ENCODE data around the gene AHCYL1. TPM values are rescaled to one million over a fixed set of nuclear protein-coding genes. Genes with fewer than 3 reads are reported as not detected.

The AHCYL1 gene
- total and polyA plus RNA-seq, 3 experiments from 2014 or later = 46.6 to 59.9 (median 56.9) TPM

Other genes with a start within 250 kb of the AHCYL1 start
- 1 to 10 TPM; 7.2 to 7.5 TPM for gene GSTM3, start 243.7 kb upstream of the AHCYL1 start, total RNA-seq
- 23.1 TPM for gene GSTM3, start 243.7 kb upstream of the AHCYL1 start, polyA plus RNA-seq
- gene EPS8L3, start 220.8 kb upstream of the AHCYL1 start, total RNA-seq = not detected
- not detected for gene EPS8L3, start 220.8 kb upstream of the AHCYL1 start, polyA plus RNA-seq
- gene CSF1, start 73.9 kb upstream of the AHCYL1 start, total RNA-seq = 10 to 100 TPM; 82.8 to 87.8 TPM
- gene CSF1, start 73.9 kb upstream of the AHCYL1 start, polyA plus RNA-seq = 5.6 TPM
- gene STRIP1, start 49.9 kb downstream of the AHCYL1 start, total RNA-seq = 10 to 100 TPM; 35.1 to 37.3 TPM
- 27.7 TPM for gene STRIP1, start 49.9 kb downstream of the AHCYL1 start, polyA plus RNA-seq
- gene ALX3, start 85.9 kb downstream of the AHCYL1 start, total RNA-seq = not detected
- not detected for gene ALX3, start 85.9 kb downstream of the AHCYL1 start, polyA plus RNA-seq
- not detected for gene UBL4B, start 127.7 kb downstream of the AHCYL1 start, total RNA-seq
- not detected for gene UBL4B, start 127.7 kb downstream of the AHCYL1 start, polyA plus RNA-seq
- under 1 TPM; 0.07 TPM for gene SLC6A17, start 165.7 kb downstream of the AHCYL1 start, total RNA-seq
- not detected for gene SLC6A17, start 165.7 kb downstream of the AHCYL1 start, polyA plus RNA-seq
- gene KCNC4, start 225.5 kb downstream of the AHCYL1 start, total RNA-seq = 1 to 10 TPM; 6.4 to 8.4 TPM
- 2.0 TPM for gene KCNC4, start 225.5 kb downstream of the AHCYL1 start, polyA plus RNA-seq